Mesendoderm (in vitro differentiated cells): ENCODE results near the gene KRT2.

Source experiments
- DNase-seq: peaks from one replicate; pipeline ENCODE4 v3.0.0; 2013
- H2AK5ac ChIP-seq: 2 replicates; pipeline ENCODE4 v1.6.1; 2013; ENCODE audit warnings: low read length, inconsistent platforms
- H2BK120ac ChIP-seq: 2 replicates; pipeline ENCODE4 v1.6.1; 2013; ENCODE audit warnings: low read depth, mild to moderate bottlenecking, low read length, moderate library complexity, mixed read lengths
- H2BK15ac ChIP-seq: replicated peaks from 2 replicates; pipeline ENCODE4 v1.6.1; 2013; ENCODE audit warnings: low read depth, mild to moderate bottlenecking, moderate library complexity
- H2BK5ac ChIP-seq: 2 replicates; pipeline ENCODE4 v1.6.1; 2013; ENCODE audit warnings: low read length, inconsistent platforms
- H3K18ac ChIP-seq: 2 replicates; pipeline ENCODE4 v1.6.1; 2013; ENCODE audit warnings: mild to moderate bottlenecking, low read length, mixed read lengths
- H3K23ac ChIP-seq: one replicate; pipeline ENCODE4 v1.6.1; 2013; ENCODE audit warnings: low read length
- H3K27ac ChIP-seq: 2 replicates; pipeline ENCODE4 v1.5.1; 2013; ENCODE audit warnings: low read depth, mild to moderate bottlenecking, inconsistent platforms, low read length, moderate library complexity
- H3K27me3 ChIP-seq: 2 replicates; pipeline ENCODE4 v1.6.1; 2013; ENCODE audit warnings: low read length, control low read depth, mild to moderate bottlenecking, inconsistent platforms; ENCODE audit not compliant: insufficient read depth, poor library complexity
- H3K36me3 ChIP-seq: 2 replicates; pipeline ENCODE4 v1.6.1; 2013; ENCODE audit warnings: low read length, inconsistent platforms; ENCODE audit not compliant: control insufficient read depth, insufficient read depth
- H3K4ac ChIP-seq: one replicate; pipeline ENCODE4 v1.6.1; 2013; ENCODE audit warnings: low read depth, mild to moderate bottlenecking, low read length, moderate library complexity
- H3K4me1 ChIP-seq: 2 replicates; pipeline ENCODE4 v1.6.1; 2013; ENCODE audit warnings: low read depth, low read length, inconsistent platforms; ENCODE audit not compliant: control insufficient read depth
- H3K4me2 ChIP-seq: 2 replicates; pipeline ENCODE4 v1.6.1; 2013; ENCODE audit warnings: low read length
- H3K4me3 ChIP-seq: 2 replicates; pipeline ENCODE4 v1.5.1; 2013; ENCODE audit warnings: mild to moderate bottlenecking, low read length
- H3K56ac ChIP-seq: one replicate; pipeline ENCODE4 v1.6.1; 2013; ENCODE audit warnings: low read length
- H3K79me1 ChIP-seq: 2 replicates; pipeline ENCODE4 v1.6.1; 2013; ENCODE audit warnings: low read length, inconsistent platforms
- H3K79me2 ChIP-seq: 2 replicates; pipeline ENCODE4 v1.6.1; 2013; ENCODE audit warnings: mild to moderate bottlenecking, low read length; ENCODE audit not compliant: control insufficient read depth, insufficient read depth
- H3K9ac ChIP-seq: 2 replicates; pipeline ENCODE4 v1.6.1; 2013; ENCODE audit warnings: low read length, inconsistent platforms
- H4K5ac ChIP-seq: one replicate; pipeline ENCODE4 v1.6.1; 2013; ENCODE audit warnings: low read length
- H4K8ac ChIP-seq: one replicate; pipeline ENCODE4 v1.6.1; 2013; ENCODE audit warnings: low read depth, mild to moderate bottlenecking, control low read depth, low read length, moderate library complexity
- WGBS: extraction: QIAGEN DNeasy Blood & Tissue Kit; methylation state at CpG from one replicate; pipeline ENCODE4 v1.1.7; 2013; ENCODE audit warnings: low lambda C conversion rate, missing lambda C conversion rate; ENCODE audit not compliant: insufficient coverage; ENCODE audit errors: extremely low coverage; 5-methylcytosine and 5-hydroxymethylcytosine counted together

Gene KRT2

DNA sequence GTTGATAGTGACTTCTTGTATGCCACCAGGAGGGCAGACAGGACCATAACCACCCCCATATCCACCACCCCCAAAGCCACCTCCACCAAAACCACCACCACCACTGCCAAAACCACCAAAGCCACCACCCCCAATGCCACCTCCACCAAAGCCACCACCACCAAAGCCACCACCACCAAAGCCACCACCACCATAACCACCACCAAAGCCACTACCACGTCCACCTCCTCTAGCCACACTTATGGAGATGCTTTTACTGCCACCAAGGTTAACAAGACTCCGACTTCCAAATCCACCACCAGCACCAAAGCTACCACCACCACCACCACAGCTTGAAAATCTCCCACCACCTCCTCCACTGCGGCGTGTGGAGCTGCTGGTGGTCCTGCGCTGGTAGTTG lies 27.9 kb upstream of the KRT2 start:
- H4K8ac ChIP-seq: no peak overlapping the region
- no peak overlapping the region for H3K4me3 ChIP-seq
- DNase-seq: no peak
- no peak overlapping the region for H2BK15ac ChIP-seq
- H3K18ac ChIP-seq: no peak overlapping the region
- no peaks in the 10 kb centered on the region for H3K4me1 ChIP-seq
- H3K36me3 ChIP-seq: no peaks in the 10 kb centered on the region
- H3K4me2 ChIP-seq: no peak overlapping the region
- no peak overlapping the region for H2BK120ac ChIP-seq
- no peak overlapping the region for H4K5ac ChIP-seq
- no peak overlapping the region for H2BK5ac ChIP-seq
- no peak overlapping the region for H3K4ac ChIP-seq
- WGBS: no CpG with 5 or more reads among the region's 5 CpGs
- no peak overlapping the region for H3K56ac ChIP-seq
- no peak overlapping the region for H3K23ac ChIP-seq
- no peak overlapping the region for H3K27ac ChIP-seq
- no peaks in the 10 kb centered on the region for H3K79me1 ChIP-seq
- no peaks in the 10 kb centered on the region for H3K79me2 ChIP-seq
- H3K9ac ChIP-seq: no peak overlapping the region
- H2AK5ac ChIP-seq: no peak overlapping the region
- no peaks in the 10 kb centered on the region for H3K27me3 ChIP-seq

DNA sequence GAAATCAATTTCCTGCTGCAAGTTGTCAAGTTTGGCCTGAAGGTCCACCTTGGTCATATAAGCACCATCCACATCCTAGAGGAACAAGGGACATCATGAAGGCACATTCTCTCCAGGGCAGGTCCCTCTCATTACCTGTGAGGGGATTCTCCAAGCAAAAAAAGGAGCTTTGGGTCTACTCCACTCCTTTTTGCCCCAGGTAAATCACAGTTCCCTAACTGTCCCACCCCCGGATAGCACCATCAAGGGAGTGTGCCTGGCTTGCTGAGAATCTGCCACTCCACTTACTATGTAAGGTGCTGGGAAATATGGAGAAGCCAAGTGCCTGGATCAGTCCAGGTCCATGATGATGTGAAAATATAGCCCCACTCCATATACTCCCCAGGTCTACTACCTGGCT lies 25.7 kb upstream of the KRT2 start:
- Histone ChIP-seq H2BK120ac (no peak overlapping the region), H3K23ac (no peak overlapping the region), H4K5ac (no peak overlapping the region), H4K8ac (no peak overlapping the region), H2AK5ac (no peak overlapping the region), H3K4ac (no peak overlapping the region), H2BK5ac (no peak overlapping the region), H3K4me1 (no peaks in the 10 kb centered on the region), H3K4me3 (no peak overlapping the region), H3K56ac (no peak overlapping the region), H2BK15ac (no peak overlapping the region), H3K79me2 (no peaks in the 10 kb centered on the region), H3K9ac (no peak overlapping the region), H3K27ac (no peak overlapping the region), H3K27me3 (peaks cover 1% of the 10 kb centered on the region), H3K4me2 (no peak overlapping the region), H3K36me3 (no peaks in the 10 kb centered on the region), H3K79me1 (no peaks in the 10 kb centered on the region), H3K18ac (no peak overlapping the region)
- no peak for DNase-seq
- WGBS: no CpG with 5 or more reads among the region's 1 CpG

DNA sequence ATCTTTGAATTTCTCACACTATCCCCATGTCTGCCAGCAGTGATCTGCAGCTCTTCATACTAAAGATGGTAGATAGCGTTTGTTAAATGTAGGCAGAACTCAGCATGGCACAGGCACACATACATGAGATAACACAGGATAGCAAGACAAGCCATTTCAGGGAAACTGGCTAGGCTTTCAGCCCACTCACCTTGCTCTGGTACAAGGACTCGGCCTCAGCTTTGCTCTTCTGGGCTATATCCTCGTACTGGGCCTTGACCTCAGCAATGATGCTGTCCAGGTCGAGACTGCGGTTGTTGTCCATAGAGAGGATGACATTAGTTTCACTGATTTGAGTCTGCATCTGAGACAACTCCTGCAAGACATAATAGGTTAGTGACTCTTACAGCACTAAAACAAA lies 25.1 kb upstream of the KRT2 start:
- H3K9ac ChIP-seq: no peak overlapping the region
- no peaks in the 10 kb centered on the region for H3K36me3 ChIP-seq
- no peak overlapping the region for H4K5ac ChIP-seq
- H3K4me1 ChIP-seq: no peaks in the 10 kb centered on the region
- no peak overlapping the region for H2BK120ac ChIP-seq
- no peak overlapping the region for H2BK15ac ChIP-seq
- no peak overlapping the region for H2AK5ac ChIP-seq
- H3K79me2 ChIP-seq: no peaks in the 10 kb centered on the region
- H3K4me2 ChIP-seq: no peak overlapping the region
- WGBS: no CpG with 5 or more reads among the region's 5 CpGs
- H3K56ac ChIP-seq: no peak overlapping the region
- H2BK5ac ChIP-seq: no peak overlapping the region
- no peak for DNase-seq
- no peak overlapping the region for H3K18ac ChIP-seq
- H3K27me3 ChIP-seq: peaks cover 1% of the 10 kb centered on the region
- H3K27ac ChIP-seq: no peak overlapping the region
- H3K4me3 ChIP-seq: no peak overlapping the region
- no peaks in the 10 kb centered on the region for H3K79me1 ChIP-seq
- H3K23ac ChIP-seq: no peak overlapping the region
- no peak overlapping the region for H3K4ac ChIP-seq
- H4K8ac ChIP-seq: no peak overlapping the region

DNA sequence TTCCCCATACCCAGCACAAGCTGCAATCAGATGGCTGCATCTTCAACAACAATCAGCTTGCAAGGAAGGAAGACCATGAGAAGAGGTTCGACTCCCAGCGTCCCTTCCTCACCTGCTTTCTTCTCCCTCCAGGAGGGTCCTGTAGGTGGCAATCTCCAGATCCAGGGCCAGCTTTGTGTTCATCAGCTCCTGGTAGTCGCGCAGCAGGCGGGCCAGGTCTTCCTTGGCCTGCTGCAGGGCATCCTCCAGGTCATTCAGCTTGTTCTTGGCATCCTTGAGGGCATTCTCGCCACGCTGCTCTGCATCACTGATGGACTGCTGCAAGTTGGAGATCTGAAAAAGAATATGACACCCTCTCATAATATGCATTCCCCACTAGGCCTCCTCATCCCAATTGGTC lies 24.2 kb upstream of the KRT2 start:
- Histone ChIP-seq H3K27me3 (peaks cover 3% of the 10 kb centered on the region), H3K4me3 (no peak overlapping the region), H3K27ac (no peak overlapping the region), H3K18ac (no peak overlapping the region), H3K9ac (no peak overlapping the region), H2BK5ac (no peak overlapping the region), H3K56ac (no peak overlapping the region), H3K36me3 (no peaks in the 10 kb centered on the region), H3K79me2 (no peaks in the 10 kb centered on the region), H4K5ac (no peak overlapping the region), H3K4ac (no peak overlapping the region), H2BK15ac (no peak overlapping the region), H3K79me1 (no peaks in the 10 kb centered on the region), H2BK120ac (no peak overlapping the region), H3K23ac (no peak overlapping the region), H4K8ac (no peak overlapping the region), H2AK5ac (no peak overlapping the region), H3K4me2 (no peak overlapping the region), H3K4me1 (no peaks in the 10 kb centered on the region)
- WGBS: no CpG with 5 or more reads among the region's 7 CpGs
- no peak for DNase-seq

DNA sequence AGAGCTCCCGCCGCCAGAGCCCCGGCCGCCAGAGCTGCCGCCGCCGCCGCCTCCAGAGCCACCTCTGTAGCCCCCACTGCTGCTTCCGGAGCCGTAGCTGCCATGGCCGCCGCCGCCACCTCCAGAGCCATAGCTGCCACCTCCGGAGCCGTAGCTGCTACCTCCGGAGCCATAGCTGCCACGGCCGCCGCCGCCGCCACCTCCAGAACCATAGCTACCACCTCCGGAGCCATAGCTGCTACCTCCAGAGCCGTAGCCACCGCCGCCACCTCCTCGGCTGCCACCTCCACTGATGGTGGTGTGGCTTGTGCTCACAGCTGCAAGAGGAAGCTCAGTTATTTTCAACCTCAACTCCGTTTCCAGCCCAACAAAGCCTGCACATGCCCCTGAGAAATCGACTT lies 23.3 kb upstream of the KRT2 start:
- H3K79me1 ChIP-seq: no peaks in the 10 kb centered on the region
- WGBS: no CpG with 5 or more reads among the region's 28 CpGs
- no peak overlapping the region for H3K4me3 ChIP-seq
- no peak overlapping the region for H4K8ac ChIP-seq
- no peak overlapping the region for H3K4me2 ChIP-seq
- peaks cover 3% of the 10 kb centered on the region for H3K27me3 ChIP-seq
- no peak overlapping the region for H3K4ac ChIP-seq
- no peak overlapping the region for H2AK5ac ChIP-seq
- no peak overlapping the region for H2BK120ac ChIP-seq
- H3K79me2 ChIP-seq: no peaks in the 10 kb centered on the region
- H3K27ac ChIP-seq: no peak overlapping the region
- no peak overlapping the region for H4K5ac ChIP-seq
- no peak for DNase-seq
- H2BK15ac ChIP-seq: no peak overlapping the region
- H3K18ac ChIP-seq: no peak overlapping the region
- H3K9ac ChIP-seq: no peak overlapping the region
- no peaks in the 10 kb centered on the region for H3K4me1 ChIP-seq
- no peak overlapping the region for H3K23ac ChIP-seq
- H3K56ac ChIP-seq: no peak overlapping the region
- H3K36me3 ChIP-seq: no peaks in the 10 kb centered on the region
- no peak overlapping the region for H2BK5ac ChIP-seq

DNA sequence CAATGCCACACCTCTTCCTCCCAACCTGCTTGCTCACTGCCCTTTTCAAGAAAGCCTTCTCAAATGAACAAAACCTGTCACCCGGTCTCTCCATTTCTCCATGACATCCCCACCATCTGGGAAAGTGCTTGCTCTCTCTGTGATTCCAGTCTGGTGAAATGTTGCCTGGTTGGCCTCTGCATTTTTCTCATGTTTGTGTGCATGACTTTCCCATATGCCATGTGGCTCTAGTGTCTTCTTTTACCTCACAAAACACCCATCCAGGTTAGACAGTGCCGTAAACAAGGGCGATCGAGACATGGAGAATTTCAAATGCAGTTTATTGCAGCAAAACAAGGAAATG lies 22.4 kb upstream of the KRT2 start:
- Histone ChIP-seq H3K36me3 (no peaks in the 10 kb centered on the region), H2AK5ac (no peak overlapping the region), H4K5ac (no peak overlapping the region), H3K27ac (no peak overlapping the region), H2BK5ac (no peak overlapping the region), H3K4ac (no peak overlapping the region), H3K27me3 (peaks cover 3% of the 10 kb centered on the region), H3K79me2 (no peaks in the 10 kb centered on the region), H3K23ac (no peak overlapping the region), H4K8ac (no peak overlapping the region), H3K4me2 (no peak overlapping the region), H3K9ac (no peak overlapping the region), H3K56ac (no peak overlapping the region), H3K4me3 (no peak overlapping the region), H3K79me1 (no peaks in the 10 kb centered on the region), H2BK15ac (no peak overlapping the region), H3K18ac (no peak overlapping the region), H2BK120ac (no peak overlapping the region), H3K4me1 (no peaks in the 10 kb centered on the region)
- no peak for DNase-seq
- no CpG with 5 or more reads among the region's 4 CpGs for WGBS
